HG03066 (cell line): ENCODE results near the gene NARS2.
A peak's percentile ranks its signal among the peaks of the same experiment; 100 is the strongest.
"Not testable (repeated sequence)": the region's sequence is repeated elsewhere in the genome, so short reads cannot be mapped to it uniquely, and the experiment has no call there.

Experiments
- ATAC-seq: cut with Tn5 transposase; IDR thresholded peaks from one replicate; pipeline ENCODE4 v1.9.1; 2021; ENCODE audit warnings: low read depth; ENCODE audit not compliant: unreplicated experiment

The NARS2 gene

GRCh38 chr11:78548911-78549590 is 25.6 kb downstream of the NARS2 start:
- no peak for ATAC-seq

- ATAC-seq, result no peak
Measured at GRCh38 chr11:78547931-78548705, 26.5 kb downstream of the NARS2 start.

- peak; percentile 57 for ATAC-seq
Measured at GRCh38 chr11:78542007-78542406, 32.7 kb downstream of the NARS2 start.

GRCh38 chr11:78541537-78541936 is 33.1 kb downstream of the NARS2 start:
- no peak for ATAC-seq

- ATAC-seq, result no peak
Measured at GRCh38 chr11:78540256-78540655, 34.4 kb downstream of the NARS2 start.

- no peak for ATAC-seq
Measured at GRCh38 chr11:78539506-78539905, 35.2 kb downstream of the NARS2 start.

GRCh38 chr11:78536933-78537332 is 37.7 kb downstream of the NARS2 start:
- no peak for ATAC-seq

- ATAC-seq, result no peak
Measured at GRCh38 chr11:78535920-78536319, 38.7 kb downstream of the NARS2 start.

- ATAC-seq, result no peak
Measured at GRCh38 chr11:78535027-78535426, 39.6 kb downstream of the NARS2 start.

GRCh38 chr11:78533399-78533798 is 41.3 kb downstream of the NARS2 start:
- peak; percentile 55 for ATAC-seq

- peak; percentile 46 for ATAC-seq
Measured at GRCh38 chr11:78532991-78533390, 41.7 kb downstream of the NARS2 start.

- ATAC-seq, result no peak
Measured at GRCh38 chr11:78526497-78527146, 48.0 kb downstream of the NARS2 start.

GRCh38 chr11:78525720-78526119 is 48.9 kb downstream of the NARS2 start:
- no peak for ATAC-seq

GRCh38 chr11:78520230-78520629 is 54.4 kb downstream of the NARS2 start:
- no peak for ATAC-seq

- no peak for ATAC-seq
Measured at GRCh38 chr11:78516281-78516680, 58.4 kb downstream of the NARS2 start.

GRCh38 chr11:78514922-78515502 is 59.7 kb downstream of the NARS2 start:
- no peak for ATAC-seq

GRCh38 chr11:78513085-78513484 is 61.6 kb downstream of the NARS2 start:
- ATAC-seq, result not testable (repeated sequence)

GRCh38 chr11:78510597-78510996 is 64.1 kb downstream of the NARS2 start:
- no peak for ATAC-seq

GRCh38 chr11:78510025-78510596 is 64.6 kb downstream of the NARS2 start:
- ATAC-seq, result no peak

- no peak for ATAC-seq
Measured at GRCh38 chr11:78504708-78505107, 70.0 kb downstream of the NARS2 start.

GRCh38 chr11:78504181-78504580 is 70.5 kb downstream of the NARS2 start:
- ATAC-seq, result no peak
